ENCODE results near the gene KDF1.

Gene KDF1

DNA sequence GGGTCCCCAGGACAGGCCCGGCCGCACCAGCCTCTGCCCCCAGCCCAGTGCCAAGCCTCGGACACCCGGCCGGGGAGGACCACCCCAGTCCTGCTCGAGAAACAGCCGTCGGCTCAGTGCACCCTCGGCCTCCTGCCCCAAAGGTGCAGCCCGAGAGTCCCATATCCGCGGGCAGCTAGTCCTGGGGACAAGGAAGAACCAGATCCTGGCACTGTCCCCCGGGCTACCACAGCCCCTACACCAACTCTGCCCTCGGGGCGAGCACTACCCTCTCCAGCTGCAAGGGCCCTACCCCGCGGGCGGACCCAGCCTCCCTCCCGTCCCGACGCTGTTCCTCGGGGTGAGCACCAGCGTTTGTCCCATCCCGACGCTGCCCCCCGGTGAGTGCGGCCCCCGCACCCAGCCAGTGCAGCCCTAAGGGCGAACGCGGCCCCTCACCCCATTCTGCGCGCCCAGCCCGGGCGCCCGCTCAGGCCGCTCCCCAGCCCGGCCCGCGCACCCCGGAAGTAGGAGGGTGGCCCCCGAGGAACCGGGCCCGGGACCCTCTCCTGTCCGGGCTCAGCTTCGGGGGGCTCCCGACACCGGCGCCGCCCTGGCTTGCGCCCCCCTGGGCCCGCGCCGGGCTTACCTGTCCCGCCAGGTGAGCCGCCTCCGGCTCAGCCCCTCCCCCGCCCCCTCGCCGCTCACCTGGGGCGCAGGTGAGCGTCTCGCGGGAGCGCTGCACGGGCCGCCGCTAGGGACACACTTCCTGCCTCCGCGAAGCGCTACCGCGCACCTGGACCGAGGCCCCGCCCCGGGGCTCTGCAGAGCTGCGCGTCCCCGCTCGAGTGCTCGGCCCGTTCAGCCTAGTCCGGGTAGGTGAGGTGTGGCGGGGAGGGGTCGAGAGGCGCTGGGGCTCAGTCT, at the start of gene KDF1:
Gene KDF1, minus strand, starts transcription at position 747 of the 903 bp plus-strand sequence. CDS start 8,088 bp downstream, outside the sequence.
- TF ChIP-seq, protein P1, sequence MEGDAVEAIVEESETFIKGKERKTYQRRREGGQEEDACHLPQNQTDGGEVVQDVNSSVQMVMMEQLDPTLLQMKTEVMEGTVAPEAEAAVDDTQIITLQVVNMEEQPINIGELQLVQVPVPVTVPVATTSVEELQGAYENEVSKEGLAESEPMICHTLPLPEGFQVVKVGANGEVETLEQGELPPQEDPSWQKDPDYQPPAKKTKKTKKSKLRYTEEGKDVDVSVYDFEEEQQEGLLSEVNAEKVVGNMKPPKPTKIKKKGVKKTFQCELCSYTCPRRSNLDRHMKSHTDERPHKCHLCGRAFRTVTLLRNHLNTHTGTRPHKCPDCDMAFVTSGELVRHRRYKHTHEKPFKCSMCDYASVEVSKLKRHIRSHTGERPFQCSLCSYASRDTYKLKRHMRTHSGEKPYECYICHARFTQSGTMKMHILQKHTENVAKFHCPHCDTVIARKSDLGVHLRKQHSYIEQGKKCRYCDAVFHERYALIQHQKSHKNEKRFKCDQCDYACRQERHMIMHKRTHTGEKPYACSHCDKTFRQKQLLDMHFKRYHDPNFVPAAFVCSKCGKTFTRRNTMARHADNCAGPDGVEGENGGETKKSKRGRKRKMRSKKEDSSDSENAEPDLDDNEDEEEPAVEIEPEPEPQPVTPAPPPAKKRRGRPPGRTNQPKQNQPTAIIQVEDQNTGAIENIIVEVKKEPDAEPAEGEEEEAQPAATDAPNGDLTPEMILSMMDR (conservative IDR thresholded peaks at IDR 0.05; ENCODE audit: low read depth, low read length): no peak
- H3K4me3 ChIP-seq (ENCODE audit: low read length): peak within 1 kb of the TSS; percentile 26
- no peak for DNase-seq (ENCODE audit: low read depth)

GRCh38 chr1:27009601-27010197, 49.4 kb upstream of the KDF1 start:
- peak; percentile 60 for DNase-seq (ENCODE audit: low read depth)
- TF ChIP-seq, protein P1 (conservative IDR thresholded peaks at IDR 0.05; ENCODE audit: low read depth, low read length): peak; percentile 14
- H3K4me3 ChIP-seq (ENCODE audit: low read length): no peak overlapping the region

DNA sequence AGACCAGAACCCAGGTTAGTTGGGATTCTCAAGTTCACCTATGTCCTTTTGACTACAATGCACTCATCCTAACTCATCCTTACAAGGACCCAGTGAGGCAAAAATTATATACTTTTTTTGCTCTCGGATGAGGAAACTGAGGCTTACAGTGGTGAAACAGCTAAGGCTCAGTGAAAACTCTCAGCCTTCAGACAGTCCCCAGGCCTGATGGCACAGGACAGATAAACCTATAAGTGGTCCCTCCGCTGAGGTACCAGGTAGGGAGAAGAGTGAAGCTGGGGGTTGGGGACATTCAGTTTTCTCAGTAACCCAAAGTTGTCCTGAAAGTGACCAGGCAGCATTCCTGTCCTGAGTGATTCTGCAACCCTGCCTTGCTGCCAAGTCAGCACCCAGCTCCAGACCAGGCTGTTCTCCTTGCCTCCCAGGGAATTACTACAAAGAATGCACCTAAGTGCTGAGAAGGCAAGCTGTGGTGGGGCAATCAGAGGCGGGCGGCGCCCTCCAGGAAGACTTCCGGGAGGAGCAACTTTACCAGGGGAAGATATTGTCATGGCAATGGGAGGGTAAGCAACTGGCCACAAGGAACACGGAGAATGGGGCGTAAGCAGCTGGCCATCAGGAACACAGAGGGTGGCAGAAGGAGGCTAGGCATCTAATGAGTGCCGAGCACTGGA, 47.8 kb upstream of the KDF1 start:
- no peak for DNase-seq (ENCODE audit: low read depth)
- TF ChIP-seq, protein P1 (conservative IDR thresholded peaks at IDR 0.05; ENCODE audit: low read depth, low read length): no peak
- H3K4me3 ChIP-seq (ENCODE audit: low read length): no peak overlapping the region

- H3K4me3 ChIP-seq (ENCODE audit: low read length): no peak overlapping the region
- DNase-seq (ENCODE audit: low read depth): no peak
- TF ChIP-seq, protein P1 (conservative IDR thresholded peaks at IDR 0.05; ENCODE audit: low read depth, low read length): no peak
Observed at GRCh38 chr1:27006683-27007082, 46.4 kb upstream of the KDF1 start.

GRCh38 chr1:27005648-27006496, 45.6 kb upstream of the KDF1 start:
- H3K4me3 ChIP-seq (ENCODE audit: low read length): no peak overlapping the region
- no peak for DNase-seq (ENCODE audit: low read depth)
- TF ChIP-seq, protein P1 (conservative IDR thresholded peaks at IDR 0.05; ENCODE audit: low read depth, low read length): no peak

DNA sequence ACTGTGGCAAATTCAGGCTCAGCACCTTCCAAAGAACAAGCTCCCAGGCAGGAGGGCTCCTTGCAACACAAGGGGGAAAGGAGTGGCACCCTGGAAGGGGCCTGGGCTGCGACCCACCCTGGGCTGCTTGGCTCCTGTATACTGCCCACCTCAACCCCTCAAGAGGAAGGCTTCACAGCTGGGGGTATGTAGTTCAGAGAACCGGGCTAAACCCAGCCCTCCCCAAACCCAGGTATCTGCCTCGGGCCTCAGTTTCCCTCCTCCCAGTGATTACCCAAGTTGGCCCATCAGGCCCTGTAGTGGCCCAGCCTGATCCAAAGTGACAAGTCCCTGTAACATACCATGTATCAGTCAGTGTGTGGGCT, 44.9 kb upstream of the KDF1 start:
- TF ChIP-seq, protein P1 (conservative IDR thresholded peaks at IDR 0.05; ENCODE audit: low read depth, low read length): no peak
- no peak for DNase-seq (ENCODE audit: low read depth)
- H3K4me3 ChIP-seq (ENCODE audit: low read length): no peak overlapping the region
